Right cardiac atrium (tissue), 5 donors: Measurements from ENCODE around the gene GMPS. TPM values are rescaled to one million over a fixed set of nuclear protein-coding genes. Genes with fewer than 3 reads are reported as not detected.

Experiments
- ATAC-seq, 2 donors: fragments of 200-7000 bp; cut with Tn5 transposase; one replicate each; pipeline versions ENCODE4 v1.8.0 to v1.9.1; 2020; ENCODE audit warnings: moderate library complexity in 2 of 2, mild to moderate bottlenecking in 1 of 2
- DNase-seq, 3 donors: peaks; one replicate each; pipeline ENCODE4 v3.0.0-alpha.2; 2020
- H3K27ac ChIP-seq: one replicate; pipeline ENCODE4 v1.5.1; 2013; ENCODE audit warnings: mild to moderate bottlenecking, low read length, control low read depth, moderate library complexity
- H3K27me3 ChIP-seq: one replicate; pipeline ENCODE4 v1.6.1; 2013; ENCODE audit not compliant: control insufficient read depth, insufficient read depth
- H3K4me1 ChIP-seq: one replicate; pipeline ENCODE4 v1.6.1; 2013; ENCODE audit warnings: low read length; ENCODE audit not compliant: control insufficient read depth, insufficient read depth
- H3K4me3 ChIP-seq: one replicate; pipeline ENCODE4 v1.5.1; 2013; ENCODE audit warnings: low read length, control low read depth
- H3K9me3 ChIP-seq: one replicate; pipeline ENCODE4 v1.6.1; 2013; ENCODE audit warnings: low read length; ENCODE audit not compliant: control insufficient read depth
- WGBS: extraction: QIAGEN DNeasy Blood & Tissue Kit; methylation state at CpG from one replicate; pipeline ENCODE4 v1.1.7; 2013; 5-methylcytosine and 5-hydroxymethylcytosine counted together
- intact Hi-C, 4 donors: fragments of 100-400 bp; cut with DNase I; formaldehyde crosslinking; loops; one replicate each; pipeline versions ENCODE4 v1.11.0 to v1.14.0; 2022 to 2023
- polyA plus RNA-seq: library from polyadenylated mRNA; stranded (reverse); fragments of 200-250 nt; gene quantifications from one replicate; pipeline ENCODE4 v1.2.3, GENCODE V29; 2013
- total RNA-seq, 4 donors: library from RNA; stranded (reverse); fragmentation: NEBNext Ultra II Directional; extraction: Animal tissue kit (Norgen Biotek cat#: 25700); gene quantifications; one replicate each; pipeline ENCODE4 v1.2.1, GENCODE V29; 2021
- donor health status: healthy with polysubstance abuse.
- donor health status: DM: no; HTN: yes; CAD: no.
- donor health status: DM: no; HTN: no; CAD: no.
- donor health status: DM: no; HTN: yes; CAD: no; lungs with severe emphysema.
- donor health status: DM: yes; HTN: yes; CAD: no.

Gene GMPS
- total and polyA plus RNA-seq, 5 donors = 17.2 to 38.3 (median 36.1) TPM

DNA sequence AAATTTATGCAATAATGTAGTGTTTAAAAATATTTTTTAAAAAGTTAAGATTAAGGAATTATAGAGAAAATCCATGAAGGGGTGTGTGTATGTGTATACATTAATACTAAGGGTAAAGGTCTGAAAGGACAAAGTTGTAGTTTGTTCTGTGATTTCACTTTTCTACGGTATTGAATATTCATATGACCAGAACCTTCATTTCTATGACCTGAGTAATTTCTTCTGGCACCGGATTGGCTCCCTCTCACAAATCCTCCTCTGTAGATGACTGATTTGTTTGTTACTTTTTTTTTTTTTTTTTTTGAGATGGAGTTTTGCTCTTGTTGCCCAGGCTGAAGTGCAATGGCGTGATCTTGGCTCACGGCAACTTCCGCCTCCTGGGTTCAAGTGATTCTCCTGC is 20.9 kb downstream of the GMPS start:
- Histone ChIP-seq H3K4me3 (no peak overlapping the region), H3K9me3 (no peaks in the 10 kb centered on the region), H3K27me3 (no peaks in the 10 kb centered on the region), H3K4me1 (peaks cover 3% of the 10 kb centered on the region), H3K27ac (no peak overlapping the region)
- ATAC-seq = no peak
- WGBS = 97% methylated on average over 5 of the region's 5 CpGs
- intact Hi-C loops = no loop called here
- DNase-seq = no peak

DNA sequence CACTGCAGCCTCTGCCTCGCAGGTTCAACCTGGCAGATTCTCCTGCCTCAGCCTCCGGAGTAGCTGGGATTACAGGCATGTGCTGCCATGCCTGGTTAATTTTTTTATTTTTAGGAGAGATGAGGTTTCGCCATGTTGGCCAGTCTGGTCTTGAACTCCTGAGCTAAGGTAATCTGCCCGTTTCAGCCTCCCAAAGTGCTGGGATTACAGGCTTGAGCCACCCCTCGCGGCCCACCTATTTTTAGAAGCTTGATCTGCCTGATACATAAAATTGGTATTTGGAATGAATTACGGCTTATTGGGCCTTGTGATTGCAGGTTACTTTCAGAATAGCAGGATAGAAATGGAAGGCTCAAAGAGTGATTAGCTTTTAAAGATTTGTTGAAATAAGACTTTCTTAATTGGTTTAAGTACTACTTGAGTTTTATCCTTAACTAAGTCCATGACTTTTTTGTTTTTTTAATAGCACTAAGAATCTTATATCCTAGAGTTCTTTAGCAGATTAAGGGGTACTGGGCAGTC is 25.0 kb downstream of the GMPS start:
- intact Hi-C loops = no loop called here
- Histone ChIP-seq H3K4me3 (no peak overlapping the region), H3K27ac (no peak overlapping the region), H3K27me3 (no peaks in the 10 kb centered on the region), H3K9me3 (no peaks in the 10 kb centered on the region), H3K4me1 (no peaks in the 10 kb centered on the region)
- DNase-seq (no peak), ATAC-seq (no peak)
- WGBS = 95% methylated on average over 7 of the region's 7 CpGs

DNA sequence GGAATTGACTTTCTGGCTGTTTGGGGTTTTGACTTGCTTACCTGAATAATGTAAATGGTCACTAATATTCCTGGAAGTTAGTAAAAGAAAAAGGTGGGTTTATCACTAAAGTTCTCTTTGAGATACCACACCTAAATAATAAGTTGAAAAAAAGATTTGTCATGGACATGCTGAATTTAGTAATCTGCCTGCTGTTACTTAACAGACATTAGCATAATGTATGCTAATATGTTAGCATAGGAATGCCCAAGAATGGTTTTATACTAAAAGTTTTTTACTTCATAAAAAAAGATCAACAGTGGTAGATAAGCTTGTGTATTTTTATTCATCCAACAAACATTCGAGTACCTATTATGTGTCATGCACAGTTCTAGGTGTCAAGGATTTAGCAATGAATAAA is 36.5 kb downstream of the GMPS start:
- DNase-seq (no peak), ATAC-seq (no peak)
- no peaks in the 10 kb centered on the region for H3K9me3 ChIP-seq
- 94% methylated on average over 1 of the region's 1 CpG for WGBS
- no peaks in the 10 kb centered on the region for H3K4me1 ChIP-seq
- H3K27me3 ChIP-seq = no peaks in the 10 kb centered on the region
- intact Hi-C loops = no loop called here
- H3K4me3 ChIP-seq = no peak overlapping the region
- no peak overlapping the region for H3K27ac ChIP-seq

DNA sequence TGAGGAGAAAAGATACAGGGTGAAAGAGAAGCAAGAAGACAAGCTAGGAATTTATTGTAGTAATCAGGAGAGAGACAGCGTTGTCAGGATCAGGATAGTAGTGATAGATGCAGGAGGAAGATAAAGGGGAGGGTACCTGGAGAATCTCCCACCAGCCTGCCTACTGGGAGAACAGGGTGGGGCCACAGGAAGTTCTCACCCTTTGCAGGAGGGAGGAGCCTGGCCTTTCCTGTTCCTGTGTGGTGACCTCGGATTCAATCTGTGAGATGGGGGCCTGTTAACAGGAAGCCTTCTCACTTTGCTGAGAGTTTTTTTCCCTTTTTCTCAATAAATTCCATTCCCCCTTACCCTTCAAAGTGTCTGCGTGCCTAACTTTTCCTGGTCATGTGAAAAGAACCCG is 37.6 kb downstream of the GMPS start:
- intact Hi-C loops = no loop called here
- H3K9me3 ChIP-seq = no peaks in the 10 kb centered on the region
- no peaks in the 10 kb centered on the region for H3K27me3 ChIP-seq
- no peak overlapping the region for H3K27ac ChIP-seq
- peaks cover 1% of the 10 kb centered on the region for H3K4me1 ChIP-seq
- WGBS = 72% methylated on average over 4 of the region's 4 CpGs
- peak in 1 of 3 donors; percentile 20 for DNase-seq
- no peak overlapping the region for H3K4me3 ChIP-seq
- peak in 1 of 2 donors; percentile 40 for ATAC-seq

DNA sequence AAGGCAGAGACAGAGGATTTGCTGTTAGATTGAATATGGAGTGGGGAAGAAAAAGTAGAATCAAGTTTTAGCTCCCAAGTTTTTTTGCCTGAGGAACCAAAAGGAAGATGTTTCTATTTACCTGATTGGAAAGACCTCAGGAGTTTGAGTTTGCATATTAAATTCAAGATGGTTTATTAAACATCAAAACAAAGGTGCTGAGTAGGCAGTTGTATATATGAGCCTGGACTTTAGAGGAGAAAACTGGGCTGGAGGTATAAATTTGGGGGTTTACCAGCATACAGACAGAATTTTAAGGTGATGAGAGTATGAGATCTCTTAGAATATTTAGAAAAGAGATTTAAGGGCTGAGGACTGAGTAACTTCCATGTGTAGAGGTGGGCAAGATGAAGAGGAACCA is 38.2 kb downstream of the GMPS start:
- H3K9me3 ChIP-seq = no peaks in the 10 kb centered on the region
- peaks cover 1% of the 10 kb centered on the region for H3K4me1 ChIP-seq
- no peak overlapping the region for H3K4me3 ChIP-seq
- ATAC-seq = no peak
- H3K27me3 ChIP-seq = no peaks in the 10 kb centered on the region
- H3K27ac ChIP-seq = no peak overlapping the region
- intact Hi-C loops = no loop called here
- no peak for DNase-seq

DNA sequence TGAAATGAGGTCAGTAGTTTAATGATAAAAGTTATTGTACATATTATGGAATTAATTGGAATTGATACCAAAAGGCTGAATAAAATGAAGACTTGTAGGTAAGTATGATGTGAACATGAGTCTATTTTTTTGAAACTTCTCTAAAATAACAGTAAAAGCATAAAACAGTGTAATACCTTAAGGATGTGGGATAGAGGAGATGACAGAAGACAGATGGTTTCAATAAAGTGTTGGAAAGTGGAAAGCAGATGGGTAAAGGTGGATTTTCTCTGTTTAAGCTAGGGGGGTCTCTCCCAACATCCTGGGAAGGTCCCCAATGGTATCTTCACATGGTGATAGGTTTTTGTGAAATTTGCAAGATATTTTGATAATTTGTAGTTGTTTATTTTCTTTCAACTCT is 41.6 kb downstream of the GMPS start:
- Histone ChIP-seq H3K27me3 (no peaks in the 10 kb centered on the region), H3K4me3 (no peak overlapping the region), H3K4me1 (peaks cover 1% of the 10 kb centered on the region), H3K9me3 (no peaks in the 10 kb centered on the region), H3K27ac (no peak overlapping the region)
- intact Hi-C loops = no loop called here
- DNase-seq (no peak), ATAC-seq (no peak)

DNA sequence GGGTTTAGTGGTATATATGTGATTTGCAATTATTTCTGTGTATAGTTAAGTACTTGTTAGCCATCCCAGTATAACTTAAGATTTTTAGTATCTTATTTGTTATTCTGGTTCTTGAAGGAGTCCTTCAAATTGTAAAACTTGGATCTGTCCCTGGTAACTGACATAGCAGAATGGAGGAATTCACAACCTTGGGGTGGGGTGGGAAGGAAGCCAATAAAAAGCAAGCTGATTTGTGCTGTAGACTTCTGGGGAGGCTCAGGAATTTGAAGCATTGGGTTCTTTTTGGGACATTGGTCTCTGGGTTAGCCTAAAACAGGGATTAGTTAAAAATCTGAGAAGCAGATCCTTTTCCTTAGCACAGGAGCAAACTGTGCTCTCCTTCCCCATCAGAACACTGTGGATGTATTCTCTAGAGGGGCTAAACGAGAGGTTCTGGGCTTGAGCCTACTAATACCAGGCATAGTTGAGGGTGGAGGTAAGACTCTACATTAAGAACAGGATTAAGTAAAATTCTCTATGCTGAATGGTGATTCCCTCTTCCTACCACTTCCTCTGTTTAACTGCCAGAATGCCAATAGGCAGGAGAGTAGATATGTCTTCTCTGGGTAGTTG is 42.2 kb downstream of the GMPS start:
- Histone ChIP-seq H3K27ac (no peak overlapping the region), H3K27me3 (no peaks in the 10 kb centered on the region), H3K9me3 (no peaks in the 10 kb centered on the region), H3K4me1 (peaks cover 1% of the 10 kb centered on the region), H3K4me3 (no peak overlapping the region)
- intact Hi-C loops = no loop called here
- 46% methylated on average over 1 of the region's 1 CpG for WGBS
- ATAC-seq (peak in 1 of 2 donors; percentile 43), DNase-seq (no peak)

DNA sequence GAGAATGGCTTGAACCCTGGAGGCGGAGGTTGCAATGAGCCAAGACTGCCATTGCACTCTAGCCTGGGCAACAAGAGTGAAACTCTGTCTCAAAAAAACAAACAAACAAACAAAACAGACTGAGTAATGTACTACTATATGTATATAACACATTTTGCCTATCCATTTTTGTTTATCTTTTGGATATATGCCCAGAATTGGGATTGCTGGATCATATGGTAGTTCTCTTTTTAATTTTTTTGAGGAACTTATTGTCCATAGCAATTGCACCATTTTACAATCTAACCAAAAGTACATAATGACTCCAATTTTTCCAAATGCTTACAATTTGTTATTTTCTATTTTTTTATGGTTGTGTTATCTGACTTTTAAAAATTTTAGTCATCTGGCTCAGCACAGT is 47.3 kb downstream of the GMPS start:
- Histone ChIP-seq H3K9me3 (no peaks in the 10 kb centered on the region), H3K4me1 (peaks cover under 1% of the 10 kb centered on the region), H3K4me3 (no peak overlapping the region), H3K27ac (no peak overlapping the region), H3K27me3 (no peaks in the 10 kb centered on the region)
- ATAC-seq (no peak), DNase-seq (no peak)
- intact Hi-C loops = no loop called here
- 98% methylated on average over 1 of the region's 1 CpG for WGBS

DNA sequence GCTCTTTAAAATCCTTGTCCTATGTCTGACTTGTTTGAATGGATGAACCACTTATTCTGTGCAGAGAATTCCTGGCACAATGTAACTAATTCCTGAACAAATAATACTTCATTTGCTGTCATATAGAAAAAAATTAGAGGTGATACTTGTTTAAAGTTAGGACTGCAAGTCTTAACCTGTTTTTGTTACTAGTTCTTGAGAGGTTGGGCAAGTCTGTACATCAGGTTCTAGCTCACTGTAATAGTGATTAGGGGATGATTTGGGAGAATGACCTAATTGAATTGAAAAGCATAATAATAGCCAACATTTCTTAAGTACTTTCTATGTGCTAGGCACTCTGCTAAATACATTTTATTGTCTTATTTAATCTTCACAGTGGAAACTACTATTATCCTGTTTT is 49.3 kb downstream of the GMPS start:
- intact Hi-C loops = no loop called here
- Histone ChIP-seq H3K27me3 (no peaks in the 10 kb centered on the region), H3K27ac (no peak overlapping the region), H3K9me3 (no peaks in the 10 kb centered on the region), H3K4me1 (no peaks in the 10 kb centered on the region), H3K4me3 (no peak overlapping the region)
- ATAC-seq = no peak
- no peak for DNase-seq

DNA sequence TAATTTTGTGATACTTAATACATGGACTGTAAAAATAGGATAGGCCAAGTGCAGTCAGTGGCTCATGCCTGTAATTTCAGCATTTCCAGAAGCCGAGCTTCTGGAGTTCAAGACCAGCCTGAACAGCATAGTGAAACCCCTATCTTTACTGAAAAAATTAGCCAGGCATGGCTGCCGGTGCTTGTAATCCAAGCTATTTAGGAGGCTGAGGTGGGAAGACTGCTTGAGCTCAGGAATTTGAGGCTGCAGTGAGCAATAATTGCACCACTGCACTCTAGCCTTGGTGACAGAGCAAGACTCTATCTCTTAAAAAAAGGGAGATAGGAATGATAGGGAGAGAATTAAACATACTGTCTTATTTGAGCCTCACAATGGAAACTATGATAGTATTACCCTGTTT is 51.0 kb downstream of the GMPS start:
- no peaks in the 10 kb centered on the region for H3K27me3 ChIP-seq
- no peak overlapping the region for H3K4me3 ChIP-seq
- H3K27ac ChIP-seq = no peak overlapping the region
- DNase-seq = no peak
- WGBS = 90% methylated on average over 2 of the region's 2 CpGs
- no peak for ATAC-seq
- no peaks in the 10 kb centered on the region for H3K9me3 ChIP-seq
- intact Hi-C loops = no loop called here
- no peaks in the 10 kb centered on the region for H3K4me1 ChIP-seq

DNA sequence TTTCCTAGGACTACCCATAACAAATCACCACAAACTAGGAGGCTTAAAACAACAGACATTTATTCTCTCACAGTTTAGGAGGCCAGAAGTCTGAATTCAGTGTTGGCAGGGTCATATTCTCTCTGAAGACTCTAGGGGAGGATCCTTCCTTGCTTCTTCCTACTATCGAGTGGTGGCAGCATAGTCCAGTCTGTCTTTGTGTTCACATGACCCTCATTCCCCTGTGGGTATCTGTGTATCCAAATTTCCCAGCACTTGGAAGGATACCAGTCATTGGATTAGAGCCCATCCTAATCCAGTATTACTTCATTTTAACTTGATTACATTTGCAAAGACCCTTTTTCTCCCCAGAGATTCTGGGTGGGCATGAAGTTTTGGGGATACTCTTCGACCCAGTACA is 63.8 kb downstream of the GMPS start:
- Histone ChIP-seq H3K9me3 (no peaks in the 10 kb centered on the region), H3K27ac (no peak overlapping the region), H3K27me3 (no peaks in the 10 kb centered on the region), H3K4me1 (no peaks in the 10 kb centered on the region), H3K4me3 (no peak overlapping the region)
- WGBS = 47% methylated on average over 2 of the region's 2 CpGs
- intact Hi-C loops = no loop called here
- DNase-seq (no peak), ATAC-seq (peak; percentile 59 to 84)

DNA sequence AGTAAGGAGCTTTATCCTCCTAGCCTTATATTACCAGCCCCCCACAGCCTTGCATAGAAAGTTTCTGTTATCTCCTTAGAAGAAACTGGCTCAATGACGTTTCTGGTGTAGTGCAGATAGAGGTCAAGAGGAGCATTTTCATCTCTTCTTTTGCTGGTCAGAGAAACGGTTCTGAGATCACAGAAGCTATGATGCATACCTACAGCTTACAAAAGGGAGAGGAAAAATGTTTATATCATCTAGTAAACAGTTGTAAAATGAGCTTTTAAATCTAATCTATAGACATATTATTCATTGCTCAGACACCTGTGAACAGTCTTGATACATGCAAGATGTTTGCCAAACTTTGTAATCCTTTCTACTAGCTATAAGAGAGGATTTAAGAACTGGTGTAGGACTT is 68.0 kb downstream of the GMPS start:
- DNase-seq (no peak), ATAC-seq (no peak)
- H3K27ac ChIP-seq = no peak overlapping the region
- no peak overlapping the region for H3K4me3 ChIP-seq
- no peaks in the 10 kb centered on the region for H3K27me3 ChIP-seq
- 42% methylated on average over 2 of the region's 2 CpGs for WGBS
- H3K9me3 ChIP-seq = no peaks in the 10 kb centered on the region
- intact Hi-C loops = no loop called here
- H3K4me1 ChIP-seq = no peaks in the 10 kb centered on the region
